GM19395 (cell line): Measurements from ENCODE around the gene TNFRSF6B.

Experiments
- ATAC-seq: cut with Tn5 transposase; IDR thresholded peaks from one replicate; pipeline ENCODE4 v1.9.1; 2021; ENCODE audit warnings: mild to moderate bottlenecking, moderate library complexity; ENCODE audit not compliant: unreplicated experiment

TNFRSF6B gene

GRCh38 chr20:63746751-63747315, 50.4 kb downstream of the TNFRSF6B start:
- no peak for ATAC-seq

DNA sequence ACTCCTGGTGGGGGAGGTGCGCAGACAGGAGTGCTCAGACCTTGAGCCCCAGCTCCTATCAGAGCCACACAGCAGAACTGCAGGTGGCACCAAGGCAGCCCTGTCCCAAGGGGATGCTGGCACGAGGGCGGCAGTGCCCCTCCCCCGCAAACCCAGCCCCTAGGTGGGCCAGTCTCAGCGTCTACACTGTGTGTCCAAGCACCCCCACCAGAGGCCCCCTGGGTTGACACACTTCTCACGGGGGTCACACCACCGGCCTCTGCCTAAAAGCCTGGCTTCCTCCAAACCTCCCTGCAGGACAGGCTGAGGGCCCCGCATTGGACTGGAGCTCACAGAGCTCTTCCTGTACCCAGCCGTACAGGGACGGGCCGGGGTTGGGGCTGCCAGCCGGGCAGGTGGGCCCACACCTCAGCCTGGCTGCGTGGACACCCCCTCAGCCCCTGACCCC, 51.2 kb downstream of the TNFRSF6B start:
- ATAC-seq: no peak
